ENCODE measurements around the gene SNX27. TPM values are rescaled to one million over a fixed set of nuclear protein-coding genes. Genes with fewer than 3 reads are reported as not detected.

The SNX27 gene
- 10 to 100 TPM; 33.6 to 36.3 TPM for total RNA-seq

DNA sequence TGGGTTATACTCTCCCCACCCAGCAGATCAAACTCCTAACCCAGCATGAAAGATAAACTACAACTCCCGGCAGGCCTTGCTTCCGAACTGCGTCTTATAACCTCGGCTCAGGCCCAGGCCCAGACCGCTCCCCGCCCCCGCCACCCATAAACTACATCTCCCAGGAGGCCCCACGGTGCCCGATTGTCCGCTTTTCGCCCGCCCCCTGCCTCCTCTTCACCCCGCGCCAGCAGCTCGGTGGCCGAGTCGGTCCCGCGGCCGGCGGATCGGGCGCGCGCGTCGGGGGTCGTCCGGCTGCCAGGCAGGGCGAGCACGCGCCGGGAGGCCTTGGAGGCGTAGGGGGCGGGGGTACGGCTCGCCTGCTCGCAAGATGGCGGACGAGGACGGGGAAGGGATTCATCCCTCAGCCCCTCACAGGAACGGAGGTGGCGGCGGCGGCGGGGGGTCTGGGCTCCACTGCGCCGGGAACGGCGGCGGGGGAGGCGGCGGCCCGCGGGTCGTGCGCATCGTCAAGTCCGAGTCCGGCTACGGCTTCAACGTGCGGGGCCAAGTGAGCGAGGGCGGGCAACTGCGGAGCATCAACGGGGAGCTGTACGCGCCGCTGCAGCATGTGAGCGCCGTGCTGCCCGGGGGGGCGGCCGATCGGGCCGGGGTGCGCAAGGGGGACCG, at the start of gene SNX27:
Gene SNX27, plus strand, starts transcription at position 219 of the 669 bp plus-strand sequence. Its CDS starts 152 bp downstream, at position 371.
- peak; percentile 95 for ATAC-seq (replicated peaks)
- Mint-ChIP-seq H3K9me3 (no peaks in the 10 kb centered on the region), H3K27ac (peak within 1 kb of the TSS; percentile 99)

GRCh38 chr1:151562661-151563060, 49.2 kb upstream of the SNX27 start:
- Mint-ChIP-seq H3K9me3 (no peaks in the 10 kb centered on the region), H3K4me1 (no peaks in the 10 kb centered on the region), H3K36me3 (ENCODE audit: low read depth) (peaks cover 11% of the 10 kb centered on the region), H3K27ac (no peak overlapping the region), H3K4me3 (no peak overlapping the region), H3K27me3 (no peaks in the 10 kb centered on the region)
- ATAC-seq (replicated peaks): no peak

More for the DNA sequence above, at the start of gene SNX27:
- peaks cover 24% of the 10 kb centered on the region for H3K36me3 Mint-ChIP-seq (ENCODE audit: low read depth)
- H3K27me3 Mint-ChIP-seq: peaks cover 10% of the 10 kb centered on the region
- peak within 1 kb of the TSS; percentile 97 for H3K4me3 Mint-ChIP-seq
- H3K4me1 Mint-ChIP-seq: peaks cover 36% of the 10 kb centered on the region

DNA sequence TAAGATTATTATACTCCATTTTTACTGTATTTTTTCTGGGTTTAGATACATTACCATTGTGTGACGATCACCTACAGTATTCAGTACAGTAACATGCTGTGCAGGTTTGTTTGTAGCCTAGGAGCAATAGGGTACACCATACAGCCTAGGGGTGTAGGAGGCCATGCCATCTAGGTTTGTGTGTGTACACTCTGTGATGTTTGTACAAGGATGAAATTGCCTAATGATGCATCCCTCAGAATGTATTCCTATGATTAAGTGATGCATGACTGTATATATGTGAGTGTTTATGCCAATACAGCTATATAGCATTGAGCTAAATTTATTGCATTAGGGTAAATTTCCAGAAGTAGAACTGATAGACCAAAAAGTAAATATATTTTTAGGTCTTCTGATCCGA, 48.5 kb upstream of the SNX27 start:
- ATAC-seq (replicated peaks): no peak
- H3K36me3 Mint-ChIP-seq (ENCODE audit: low read depth): peaks cover 11% of the 10 kb centered on the region
- H3K4me3 Mint-ChIP-seq: no peak overlapping the region
- H3K27ac Mint-ChIP-seq: no peak overlapping the region
- no peaks in the 10 kb centered on the region for H3K9me3 Mint-ChIP-seq
- H3K27me3 Mint-ChIP-seq: no peaks in the 10 kb centered on the region
- no peaks in the 10 kb centered on the region for H3K4me1 Mint-ChIP-seq

GRCh38 chr1:151565502-151566189, 46.2 kb upstream of the SNX27 start:
- no peak overlapping the region for H3K27ac Mint-ChIP-seq
- no peaks in the 10 kb centered on the region for H3K4me1 Mint-ChIP-seq
- H3K9me3 Mint-ChIP-seq: no peaks in the 10 kb centered on the region
- no peak overlapping the region for H3K4me3 Mint-ChIP-seq
- peaks cover 11% of the 10 kb centered on the region for H3K36me3 Mint-ChIP-seq (ENCODE audit: low read depth)
- no peak for ATAC-seq (replicated peaks)
- H3K27me3 Mint-ChIP-seq: no peaks in the 10 kb centered on the region

- no peak overlapping the region for H3K27ac Mint-ChIP-seq
- ATAC-seq (replicated peaks): peak; percentile 95
- H3K9me3 Mint-ChIP-seq: no peaks in the 10 kb centered on the region
- H3K4me1 Mint-ChIP-seq: no peaks in the 10 kb centered on the region
- H3K36me3 Mint-ChIP-seq (ENCODE audit: low read depth): peaks cover 11% of the 10 kb centered on the region
- no peak overlapping the region for H3K4me3 Mint-ChIP-seq
- H3K27me3 Mint-ChIP-seq: no peaks in the 10 kb centered on the region
These were observed 43.2 kb upstream of the SNX27 start for GRCh38 chr1:151568626-151569088.

GRCh38 chr1:151570819-151571218, 41.0 kb upstream of the SNX27 start:
- Mint-ChIP-seq H3K4me1 (no peaks in the 10 kb centered on the region), H3K27ac (no peak overlapping the region), H3K36me3 (ENCODE audit: low read depth) (no peaks in the 10 kb centered on the region), H3K9me3 (no peaks in the 10 kb centered on the region), H3K27me3 (no peaks in the 10 kb centered on the region), H3K4me3 (no peak overlapping the region)
- no peak for ATAC-seq (replicated peaks)

- Mint-ChIP-seq H3K36me3 (ENCODE audit: low read depth) (no peaks in the 10 kb centered on the region), H3K27me3 (no peaks in the 10 kb centered on the region), H3K9me3 (no peaks in the 10 kb centered on the region), H3K4me3 (no peak overlapping the region), H3K27ac (no peak overlapping the region), H3K4me1 (no peaks in the 10 kb centered on the region)
- peak; percentile 93 for ATAC-seq (replicated peaks)
These were observed 37.0 kb upstream of the SNX27 start for GRCh38 chr1:151574575-151575529.

- Mint-ChIP-seq H3K36me3 (ENCODE audit: low read depth) (no peaks in the 10 kb centered on the region), H3K4me1 (no peaks in the 10 kb centered on the region), H3K27me3 (no peaks in the 10 kb centered on the region), H3K9me3 (no peaks in the 10 kb centered on the region), H3K27ac (no peak overlapping the region), H3K4me3 (no peak overlapping the region)
- ATAC-seq (replicated peaks): no peak
These were observed 34.7 kb upstream of the SNX27 start for GRCh38 chr1:151577173-151577572.

DNA sequence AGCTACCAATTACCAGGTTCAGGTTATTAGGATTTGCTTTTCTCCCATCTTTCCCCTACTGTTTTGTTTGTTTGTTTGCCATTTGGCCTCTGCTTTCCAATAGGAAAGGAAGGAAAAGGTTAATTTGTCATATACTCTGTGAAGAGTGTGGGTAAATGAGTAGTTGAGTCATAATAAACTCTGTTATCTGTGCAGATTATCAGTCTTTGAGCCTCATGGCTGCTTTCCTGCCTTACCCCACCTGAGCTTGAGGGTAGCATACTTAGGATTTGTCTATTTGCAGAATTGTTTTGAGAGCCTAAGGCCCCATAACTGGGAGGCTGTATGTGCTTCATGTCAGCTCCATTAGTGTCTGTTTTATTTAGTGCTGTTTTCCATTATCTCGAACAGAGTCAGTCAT, 32.9 kb upstream of the SNX27 start:
- ATAC-seq (replicated peaks): no peak
- H3K27me3 Mint-ChIP-seq: no peaks in the 10 kb centered on the region
- H3K4me1 Mint-ChIP-seq: no peaks in the 10 kb centered on the region
- H3K36me3 Mint-ChIP-seq (ENCODE audit: low read depth): no peaks in the 10 kb centered on the region
- no peaks in the 10 kb centered on the region for H3K9me3 Mint-ChIP-seq
- H3K4me3 Mint-ChIP-seq: no peak overlapping the region
- no peak overlapping the region for H3K27ac Mint-ChIP-seq

- H3K4me3 Mint-ChIP-seq: no peak overlapping the region
- H3K27me3 Mint-ChIP-seq: no peaks in the 10 kb centered on the region
- no peaks in the 10 kb centered on the region for H3K9me3 Mint-ChIP-seq
- H3K36me3 Mint-ChIP-seq (ENCODE audit: low read depth): no peaks in the 10 kb centered on the region
- ATAC-seq (replicated peaks): no peak
- no peak overlapping the region for H3K27ac Mint-ChIP-seq
- peaks cover 5% of the 10 kb centered on the region for H3K4me1 Mint-ChIP-seq
These were observed 32.2 kb upstream of the SNX27 start for GRCh38 chr1:151579436-151580225.

DNA sequence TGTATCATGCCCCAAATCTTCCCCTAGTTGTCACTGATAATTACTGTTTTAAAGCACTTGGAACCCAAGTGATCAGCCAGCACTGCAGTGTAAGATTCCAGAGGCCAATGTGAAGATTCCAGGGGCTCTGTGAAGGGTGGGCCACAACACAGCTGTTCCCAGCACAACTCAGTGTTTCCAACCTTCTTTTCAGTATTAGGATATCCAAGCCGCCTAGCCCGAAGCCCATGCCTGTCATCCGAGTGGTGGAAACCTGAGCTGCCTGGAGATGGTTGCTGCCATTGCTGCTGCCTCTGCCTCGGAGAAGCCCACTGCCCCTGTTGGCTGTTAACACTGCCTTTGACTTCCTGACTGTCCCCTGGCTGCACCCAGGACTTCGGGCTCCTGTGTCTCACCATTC, 30.4 kb upstream of the SNX27 start:
- Mint-ChIP-seq H3K4me3 (no peak overlapping the region), H3K36me3 (ENCODE audit: low read depth) (no peaks in the 10 kb centered on the region), H3K9me3 (no peaks in the 10 kb centered on the region), H3K27me3 (no peaks in the 10 kb centered on the region), H3K27ac (no peak overlapping the region), H3K4me1 (peaks cover 5% of the 10 kb centered on the region)
- no peak for ATAC-seq (replicated peaks)

DNA sequence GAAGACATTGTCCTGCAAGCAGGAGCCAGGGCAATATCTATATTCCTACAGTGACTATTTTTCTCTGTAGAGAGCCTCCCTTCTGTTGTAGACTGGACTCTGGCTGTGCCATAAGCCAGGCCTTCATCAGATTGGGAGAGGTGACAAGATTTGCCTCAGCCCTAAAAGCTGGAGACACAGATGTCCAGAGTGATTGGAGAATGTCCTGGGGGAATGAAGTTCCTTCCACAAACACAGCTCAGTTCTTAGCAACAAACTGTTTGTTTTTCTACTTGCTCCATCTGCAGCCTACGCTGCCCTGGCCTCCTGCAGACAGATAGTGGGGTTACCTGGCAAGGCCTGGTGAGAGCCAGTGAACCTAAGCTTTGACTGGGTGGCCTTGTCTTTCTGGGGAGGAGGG, 29.9 kb upstream of the SNX27 start:
- no peak for ATAC-seq (replicated peaks)
- Mint-ChIP-seq H3K4me1 (peaks cover 5% of the 10 kb centered on the region), H3K27ac (no peak overlapping the region), H3K27me3 (no peaks in the 10 kb centered on the region), H3K9me3 (no peaks in the 10 kb centered on the region), H3K4me3 (no peak overlapping the region), H3K36me3 (ENCODE audit: low read depth) (no peaks in the 10 kb centered on the region)

- peaks cover 5% of the 10 kb centered on the region for H3K4me1 Mint-ChIP-seq
- ATAC-seq (replicated peaks): no peak
- no peaks in the 10 kb centered on the region for H3K9me3 Mint-ChIP-seq
These were observed 28.1 kb upstream of the SNX27 start for GRCh38 chr1:151583796-151584195.

GRCh38 chr1:151584278-151584677, 27.6 kb upstream of the SNX27 start:
- ATAC-seq (replicated peaks): no peak
- Mint-ChIP-seq H3K4me1 (peaks cover 5% of the 10 kb centered on the region), H3K27ac (peak overlapping the region; percentile 37)

More at GRCh38 chr1:151583796-151584195, 28.1 kb upstream of the SNX27 start:
- H3K36me3 Mint-ChIP-seq (ENCODE audit: low read depth): no peaks in the 10 kb centered on the region
- H3K27me3 Mint-ChIP-seq: no peaks in the 10 kb centered on the region
- H3K4me3 Mint-ChIP-seq: no peak overlapping the region
- H3K27ac Mint-ChIP-seq: no peak overlapping the region

More at GRCh38 chr1:151584278-151584677, 27.6 kb upstream of the SNX27 start:
- Mint-ChIP-seq H3K4me3 (no peak overlapping the region), H3K36me3 (ENCODE audit: low read depth) (no peaks in the 10 kb centered on the region), H3K9me3 (no peaks in the 10 kb centered on the region), H3K27me3 (no peaks in the 10 kb centered on the region)

All from activated T-helper 17 cell treated with anti-CD3 and anti-CD28 coated beads, Interleukin-2, amount 50 U/mL, for 72 hours (primary cell).